ENCODE results near the gene ASB15.

Gene ASB15

GRCh38 chr7:123665896-123666295, 64.3 kb downstream of the ASB15 start:
- Histone ChIP-seq H3K4me1 (ENCODE audit: control insufficient read depth, insufficient read depth, low read length) (no peaks in the 10 kb centered on the region), H3K4me3 (ENCODE audit: low read length) (no peak overlapping the region), H3K36me3 (ENCODE audit: control insufficient read depth, insufficient read depth, low read length, severe bottlenecking) (no peaks in the 10 kb centered on the region), H3K9me3 (ENCODE audit: control insufficient read depth, low read length) (no peaks in the 10 kb centered on the region), H3K9ac (ENCODE audit: low read length) (no peak overlapping the region), H3K27me3 (replicated peaks; ENCODE audit: control insufficient read depth, insufficient read depth, low read length) (no peaks in the 10 kb centered on the region)
- no peak for DNase-seq (ENCODE audit: low read depth)

DNA sequence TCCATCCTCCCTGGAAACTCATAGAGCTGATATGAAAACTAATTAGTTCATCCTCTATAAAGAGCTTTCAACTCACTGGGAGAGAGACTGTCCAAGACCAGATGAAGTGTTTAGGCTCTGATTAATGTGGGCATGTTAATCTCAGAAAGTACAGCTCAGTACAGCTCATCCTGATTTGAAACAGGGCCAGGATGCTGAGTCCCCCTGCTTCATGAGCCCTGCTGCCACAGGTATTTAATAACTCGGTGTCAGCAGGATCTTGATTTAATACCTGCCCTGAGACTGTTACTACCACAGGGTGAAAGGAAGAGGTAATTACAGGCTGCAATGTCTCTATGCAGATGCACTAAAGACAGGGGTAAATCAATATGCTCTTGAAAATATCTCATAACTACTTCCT, 64.9 kb downstream of the ASB15 start:
- H3K27me3 ChIP-seq (replicated peaks; ENCODE audit: control insufficient read depth, insufficient read depth, low read length): no peaks in the 10 kb centered on the region
- no peak for DNase-seq (ENCODE audit: low read depth)
- H3K4me3 ChIP-seq (ENCODE audit: low read length): no peak overlapping the region
- no peaks in the 10 kb centered on the region for H3K9me3 ChIP-seq (ENCODE audit: control insufficient read depth, low read length)
- no peaks in the 10 kb centered on the region for H3K4me1 ChIP-seq (ENCODE audit: control insufficient read depth, insufficient read depth, low read length)
- no peak overlapping the region for H3K9ac ChIP-seq (ENCODE audit: low read length)
- H3K36me3 ChIP-seq (ENCODE audit: control insufficient read depth, insufficient read depth, low read length, severe bottlenecking): no peaks in the 10 kb centered on the region

DNA sequence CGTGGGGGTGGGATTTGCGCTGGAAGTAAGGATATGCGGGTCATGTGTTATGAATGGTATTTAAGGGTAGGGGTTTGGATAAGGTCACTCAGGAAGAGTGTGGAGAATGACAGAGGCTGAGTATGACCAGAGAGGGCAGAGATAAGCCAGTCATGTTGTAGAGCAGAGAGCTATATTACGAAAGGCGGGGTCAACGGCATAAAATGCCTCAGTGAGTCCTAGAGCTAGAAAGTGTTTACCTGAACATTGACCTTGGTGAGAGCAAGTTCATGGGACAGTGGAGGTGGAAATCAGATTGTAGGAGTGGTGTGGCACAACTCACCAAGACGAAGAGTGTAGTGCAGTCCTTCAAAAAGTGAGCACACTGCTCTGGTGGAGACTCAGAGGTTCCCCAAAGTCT, 67.9 kb downstream of the ASB15 start:
- peaks cover 7% of the 10 kb centered on the region for H3K4me1 ChIP-seq (ENCODE audit: control insufficient read depth, insufficient read depth, low read length)
- no peak overlapping the region for H3K4me3 ChIP-seq (ENCODE audit: low read length)
- no peak for DNase-seq (ENCODE audit: low read depth)
- H3K27me3 ChIP-seq (replicated peaks; ENCODE audit: control insufficient read depth, insufficient read depth, low read length): no peaks in the 10 kb centered on the region
- no peaks in the 10 kb centered on the region for H3K36me3 ChIP-seq (ENCODE audit: control insufficient read depth, insufficient read depth, low read length, severe bottlenecking)
- H3K9me3 ChIP-seq (ENCODE audit: control insufficient read depth, low read length): no peaks in the 10 kb centered on the region
- H3K9ac ChIP-seq (ENCODE audit: low read length): no peak overlapping the region

- no peak for DNase-seq (ENCODE audit: low read depth)
- no peak overlapping the region for H3K9ac ChIP-seq (ENCODE audit: low read length)
- no peaks in the 10 kb centered on the region for H3K36me3 ChIP-seq (ENCODE audit: control insufficient read depth, insufficient read depth, low read length, severe bottlenecking)
- peaks cover 24% of the 10 kb centered on the region for H3K4me1 ChIP-seq (ENCODE audit: control insufficient read depth, insufficient read depth, low read length)
- no peak overlapping the region for H3K4me3 ChIP-seq (ENCODE audit: low read length)
- H3K27me3 ChIP-seq (replicated peaks; ENCODE audit: control insufficient read depth, insufficient read depth, low read length): no peaks in the 10 kb centered on the region
- H3K9me3 ChIP-seq (ENCODE audit: control insufficient read depth, low read length): no peaks in the 10 kb centered on the region
Observed at GRCh38 chr7:123673137-123673732, 71.6 kb downstream of the ASB15 start.

GRCh38 chr7:123673752-123674398, 72.3 kb downstream of the ASB15 start:
- peak; percentile 12 for DNase-seq (ENCODE audit: low read depth)
- Histone ChIP-seq H3K4me1 (ENCODE audit: control insufficient read depth, insufficient read depth, low read length) (peaks cover 24% of the 10 kb centered on the region), H3K9me3 (ENCODE audit: control insufficient read depth, low read length) (no peaks in the 10 kb centered on the region), H3K27me3 (replicated peaks; ENCODE audit: control insufficient read depth, insufficient read depth, low read length) (no peaks in the 10 kb centered on the region), H3K36me3 (ENCODE audit: control insufficient read depth, insufficient read depth, low read length, severe bottlenecking) (peaks cover under 1% of the 10 kb centered on the region), H3K9ac (ENCODE audit: low read length) (no peak overlapping the region), H3K4me3 (ENCODE audit: low read length) (no peak overlapping the region)

GRCh38 chr7:123674399-123675180, 73.0 kb downstream of the ASB15 start:
- H3K9ac ChIP-seq (ENCODE audit: low read length): no peak overlapping the region
- no peak overlapping the region for H3K4me3 ChIP-seq (ENCODE audit: low read length)
- peaks cover 5% of the 10 kb centered on the region for H3K36me3 ChIP-seq (ENCODE audit: control insufficient read depth, insufficient read depth, low read length, severe bottlenecking)
- H3K4me1 ChIP-seq (ENCODE audit: control insufficient read depth, insufficient read depth, low read length): peaks cover 24% of the 10 kb centered on the region
- DNase-seq (ENCODE audit: low read depth): peak; percentile 23
- no peaks in the 10 kb centered on the region for H3K9me3 ChIP-seq (ENCODE audit: control insufficient read depth, low read length)
- no peaks in the 10 kb centered on the region for H3K27me3 ChIP-seq (replicated peaks; ENCODE audit: control insufficient read depth, insufficient read depth, low read length)

DNA sequence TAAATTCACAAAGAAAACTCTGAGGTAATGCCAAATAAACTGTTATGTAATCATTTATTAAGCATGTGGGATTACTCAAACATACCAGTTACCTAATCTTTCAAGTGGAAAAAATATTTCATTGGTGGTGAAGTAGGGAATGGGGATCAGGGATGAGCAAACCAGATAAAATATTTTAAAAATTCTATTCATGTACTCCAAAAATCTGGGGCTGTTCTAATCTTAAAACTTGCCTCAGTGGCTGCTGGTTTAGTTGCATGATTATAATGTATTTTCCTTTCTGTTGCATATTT, 73.5 kb downstream of the ASB15 start:
- Histone ChIP-seq H3K4me1 (ENCODE audit: control insufficient read depth, insufficient read depth, low read length) (peaks cover 24% of the 10 kb centered on the region), H3K9me3 (ENCODE audit: control insufficient read depth, low read length) (no peaks in the 10 kb centered on the region), H3K36me3 (ENCODE audit: control insufficient read depth, insufficient read depth, low read length, severe bottlenecking) (peaks cover 10% of the 10 kb centered on the region), H3K4me3 (ENCODE audit: low read length) (no peak overlapping the region), H3K27me3 (replicated peaks; ENCODE audit: control insufficient read depth, insufficient read depth, low read length) (no peaks in the 10 kb centered on the region), H3K9ac (ENCODE audit: low read length) (no peak overlapping the region)
- DNase-seq (ENCODE audit: low read depth): peak; percentile 11

GRCh38 chr7:123677061-123677715, 75.6 kb downstream of the ASB15 start:
- no peak overlapping the region for H3K4me3 ChIP-seq (ENCODE audit: low read length)

DNA sequence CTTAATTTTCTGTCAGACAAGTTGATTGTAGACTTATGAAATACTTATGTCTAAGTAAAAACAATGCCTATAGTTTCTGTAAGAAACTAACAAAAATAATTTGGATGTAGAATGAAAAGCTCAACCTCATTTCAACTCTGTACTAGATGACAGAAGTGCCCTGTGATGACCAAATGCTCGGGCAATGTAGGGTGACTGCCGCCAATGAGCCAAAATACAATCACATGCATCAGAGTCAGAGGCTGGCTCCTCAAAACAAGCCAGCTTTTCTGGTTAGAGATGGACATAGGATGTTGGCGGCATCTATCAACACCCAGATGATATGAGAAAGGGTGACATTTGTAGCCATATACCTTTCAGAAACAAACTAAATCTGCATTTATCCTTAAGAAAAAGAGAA, 78.0 kb downstream of the ASB15 start:
- no peak for DNase-seq (ENCODE audit: low read depth)
- Histone ChIP-seq H3K9me3 (ENCODE audit: control insufficient read depth, low read length) (no peaks in the 10 kb centered on the region), H3K27me3 (replicated peaks; ENCODE audit: control insufficient read depth, insufficient read depth, low read length) (no peaks in the 10 kb centered on the region), H3K9ac (ENCODE audit: low read length) (no peak overlapping the region), H3K4me1 (ENCODE audit: control insufficient read depth, insufficient read depth, low read length) (peaks cover 30% of the 10 kb centered on the region), H3K36me3 (ENCODE audit: control insufficient read depth, insufficient read depth, low read length, severe bottlenecking) (peaks cover 41% of the 10 kb centered on the region), H3K4me3 (ENCODE audit: low read length) (no peak overlapping the region)

More at GRCh38 chr7:123677061-123677715, 75.6 kb downstream of the ASB15 start:
- Histone ChIP-seq H3K27me3 (replicated peaks; ENCODE audit: control insufficient read depth, insufficient read depth, low read length) (no peaks in the 10 kb centered on the region), H3K4me1 (ENCODE audit: control insufficient read depth, insufficient read depth, low read length) (peaks cover 32% of the 10 kb centered on the region), H3K36me3 (ENCODE audit: control insufficient read depth, insufficient read depth, low read length, severe bottlenecking) (peaks cover 30% of the 10 kb centered on the region), H3K9me3 (ENCODE audit: control insufficient read depth, low read length) (no peaks in the 10 kb centered on the region), H3K9ac (ENCODE audit: low read length) (no peak overlapping the region)
- DNase-seq (ENCODE audit: low read depth): no peak

DNA sequence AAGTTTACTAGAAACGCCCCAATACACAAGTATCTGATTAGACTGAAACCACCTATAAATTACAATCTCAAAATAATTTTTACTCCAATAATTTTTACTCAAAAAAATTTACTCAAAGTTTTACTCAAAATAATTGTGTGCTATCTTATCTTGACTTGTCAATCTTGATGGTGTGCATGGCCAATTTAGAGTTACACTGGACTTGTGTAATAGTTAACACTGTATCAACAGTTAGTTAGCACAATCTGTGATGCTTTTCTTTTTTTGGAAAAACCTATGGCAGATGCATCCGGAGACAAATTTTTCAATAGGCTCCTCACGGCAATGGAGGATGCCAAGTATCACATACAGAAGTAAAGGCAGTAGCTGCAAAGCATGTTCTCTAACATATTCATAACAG, 79.0 kb downstream of the ASB15 start:
- Histone ChIP-seq H3K9me3 (ENCODE audit: control insufficient read depth, low read length) (no peaks in the 10 kb centered on the region), H3K9ac (ENCODE audit: low read length) (no peak overlapping the region), H3K36me3 (ENCODE audit: control insufficient read depth, insufficient read depth, low read length, severe bottlenecking) (peaks cover 49% of the 10 kb centered on the region), H3K4me3 (ENCODE audit: low read length) (no peak overlapping the region), H3K27me3 (replicated peaks; ENCODE audit: control insufficient read depth, insufficient read depth, low read length) (no peaks in the 10 kb centered on the region), H3K4me1 (ENCODE audit: control insufficient read depth, insufficient read depth, low read length) (peaks cover 20% of the 10 kb centered on the region)
- no peak for DNase-seq (ENCODE audit: low read depth)

- Histone ChIP-seq H3K4me3 (ENCODE audit: low read length) (no peak overlapping the region), H3K27me3 (replicated peaks; ENCODE audit: control insufficient read depth, insufficient read depth, low read length) (no peaks in the 10 kb centered on the region), H3K9me3 (ENCODE audit: control insufficient read depth, low read length) (no peaks in the 10 kb centered on the region), H3K9ac (ENCODE audit: low read length) (no peak overlapping the region), H3K4me1 (ENCODE audit: control insufficient read depth, insufficient read depth, low read length) (peaks cover 20% of the 10 kb centered on the region), H3K36me3 (ENCODE audit: control insufficient read depth, insufficient read depth, low read length, severe bottlenecking) (peaks cover 49% of the 10 kb centered on the region)
- no peak for DNase-seq (ENCODE audit: low read depth)
Observed at GRCh38 chr7:123681561-123681960, 79.9 kb downstream of the ASB15 start.

Measured in adipocyte (in vitro differentiated cells).